Measurements from ENCODE around the gene SLC25A11. TPM values are rescaled to one million over a fixed set of nuclear protein-coding genes. Genes with fewer than 3 reads are reported as not detected.

SLC25A11 gene
- polyA plus RNA-seq, 3 donors, result 77.1 to 93.9 (median 85.5) TPM

DNA sequence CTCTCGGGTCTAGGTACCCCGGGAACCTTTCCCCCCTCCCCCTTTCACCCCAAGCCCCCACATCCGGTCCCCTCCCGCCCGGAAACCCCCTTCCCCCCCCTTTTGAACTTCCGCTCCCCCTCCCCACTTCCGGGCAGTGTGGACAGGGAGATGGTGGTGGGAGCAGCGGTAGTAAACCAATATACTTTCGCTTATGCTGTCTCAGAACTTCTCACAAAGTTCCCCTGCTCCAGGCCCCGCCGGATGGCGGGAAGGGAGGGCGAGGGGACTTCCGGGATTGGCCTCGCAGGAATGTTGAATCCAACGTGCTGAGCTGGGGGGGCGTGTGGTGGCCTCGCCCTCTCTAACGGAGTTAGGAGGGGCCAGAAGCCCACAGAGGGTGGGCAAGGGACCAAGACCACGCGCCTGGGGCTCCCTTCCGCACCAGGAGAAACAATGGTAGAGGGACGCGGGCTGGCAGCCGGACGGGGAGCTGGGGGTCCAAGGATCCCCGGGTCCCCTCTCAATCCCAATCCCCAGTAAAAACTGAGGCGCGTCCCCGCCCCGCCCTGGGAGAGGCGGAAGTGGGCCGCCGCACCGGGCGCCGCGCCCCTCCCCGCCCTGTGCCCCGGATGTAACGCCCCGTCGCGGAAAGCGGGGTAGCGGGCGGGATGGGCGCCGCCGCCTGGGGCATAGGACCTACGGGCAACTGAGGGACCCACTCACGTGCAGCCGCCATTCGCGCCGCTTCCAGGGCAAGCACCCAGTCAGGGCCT, 7.7 kb upstream of the SLC25A11 start:
- DNase-seq, result no peak

- DNase-seq, result no peak
Observed at GRCh38 chr17:4947010-4947410, 7.2 kb upstream of the SLC25A11 start.

- no peak for DNase-seq
Observed at GRCh38 chr17:4946312-4946976, 6.6 kb upstream of the SLC25A11 start.

DNA sequence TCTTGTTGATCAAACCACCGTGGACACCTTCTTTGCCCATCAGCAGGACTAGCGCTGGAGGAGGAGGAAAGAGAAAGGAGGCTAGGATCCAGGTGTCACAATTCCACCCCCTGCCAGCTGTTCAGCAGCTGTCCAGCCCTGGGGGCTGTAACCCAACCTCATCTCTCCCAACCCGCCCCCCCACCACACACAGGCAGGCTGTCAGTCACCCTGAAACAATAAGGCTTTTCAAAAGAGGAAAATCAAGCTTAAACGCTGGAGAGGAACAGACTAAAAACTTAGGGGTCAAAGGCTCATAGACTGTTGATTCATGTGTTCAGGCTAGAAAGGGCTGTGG, 6.1 kb upstream of the SLC25A11 start:
- DNase-seq, result no peak

DNA sequence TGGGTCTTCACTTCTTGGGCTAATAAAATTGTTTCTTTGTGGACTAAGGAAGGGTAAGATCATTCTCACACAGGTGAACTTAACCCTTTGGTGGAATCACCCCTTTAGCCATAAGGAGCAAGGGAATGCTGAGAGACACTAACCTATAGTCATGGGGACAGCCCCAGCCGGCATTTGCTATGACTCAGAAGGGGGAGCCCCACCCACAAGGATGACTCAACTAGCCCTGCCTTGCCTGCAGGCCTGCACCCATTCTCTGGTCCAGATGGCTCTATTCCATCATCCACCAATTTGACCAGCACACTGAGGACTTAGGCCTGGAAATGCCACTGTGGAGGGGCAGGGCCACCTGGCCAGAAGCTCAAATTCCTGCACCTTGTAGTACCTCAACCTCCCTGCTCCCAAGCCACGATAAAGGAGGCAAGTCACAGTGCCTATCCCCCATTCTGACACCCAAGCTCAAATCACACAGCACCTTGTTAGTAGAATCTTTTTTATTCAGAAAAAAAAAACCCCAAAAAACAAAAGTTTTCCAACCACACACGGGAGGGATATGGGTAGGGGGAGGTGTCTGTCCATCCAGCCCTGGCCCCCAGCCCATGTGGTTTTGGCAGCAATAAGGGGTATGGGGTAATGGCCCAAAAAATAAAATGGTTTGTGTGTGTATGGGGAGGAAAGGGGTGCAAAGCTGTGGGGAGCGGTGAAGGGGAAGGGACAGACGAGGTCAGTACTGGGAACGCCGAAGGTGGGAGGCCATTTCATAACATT, 5.5 kb upstream of the SLC25A11 start:
- DNase-seq, result no peak

- DNase-seq, result no peak
Observed at GRCh38 chr17:4944554-4945175, 4.8 kb upstream of the SLC25A11 start.

- no peak for DNase-seq
Observed at GRCh38 chr17:4944163-4944553, 4.3 kb upstream of the SLC25A11 start.

DNA sequence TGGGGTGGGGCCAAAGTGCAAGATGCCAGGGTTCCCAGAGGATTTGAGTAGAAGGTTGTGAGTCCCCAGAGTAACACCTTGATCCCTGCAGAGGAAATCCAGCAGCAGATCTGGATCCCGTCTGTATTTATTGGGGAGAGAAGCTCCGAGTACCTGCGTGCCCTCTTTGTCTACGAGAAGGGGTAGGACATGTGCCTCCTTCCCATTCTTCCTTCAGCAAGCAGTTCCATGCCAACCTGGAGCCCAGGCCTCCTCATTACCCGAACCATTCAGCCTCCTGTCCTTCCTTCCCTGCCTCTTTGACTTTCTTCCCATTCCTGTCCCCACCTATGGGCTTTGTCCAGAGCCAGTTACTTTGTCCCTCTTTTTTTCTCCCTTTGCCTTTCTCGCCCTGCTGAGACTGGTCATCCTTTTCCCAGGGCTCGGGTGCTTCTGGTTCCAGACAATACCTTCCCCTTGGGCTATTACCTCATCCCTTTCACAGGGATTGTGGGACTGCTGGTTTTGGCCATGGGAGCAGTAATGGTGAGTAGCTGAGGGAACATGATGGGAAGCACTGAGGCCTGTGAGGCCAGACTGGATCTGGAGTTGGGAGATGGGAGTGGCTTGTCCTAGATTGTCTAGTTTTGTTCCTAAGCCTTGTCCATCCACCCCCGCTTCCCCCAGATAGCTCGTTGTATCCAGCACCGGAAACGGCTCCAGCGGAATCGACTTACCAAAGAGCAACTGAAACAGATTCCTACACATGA, 3.1 kb upstream of the SLC25A11 start:
- no peak for DNase-seq

DNA sequence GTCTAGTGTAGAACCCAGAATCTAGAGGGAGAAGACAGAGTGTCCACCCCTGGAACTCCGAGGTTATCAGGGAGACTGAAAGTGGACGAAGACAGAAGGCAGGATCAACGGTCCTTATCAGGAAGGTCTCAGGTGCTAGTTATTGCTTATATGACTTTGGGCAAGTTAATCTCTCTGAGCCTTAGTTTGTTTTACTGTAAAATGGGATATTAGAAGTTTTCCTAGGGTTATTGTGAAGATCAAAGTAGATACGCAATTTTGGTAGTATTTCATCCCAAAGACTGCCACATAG, 1.4 kb upstream of the SLC25A11 start:
- DNase-seq, result no peak

- DNase-seq, result no peak
Observed at GRCh38 chr17:4940555-4941318, 891 bp upstream of the SLC25A11 start.

GRCh38 chr17:4939546-4939795, 375 bp downstream of the SLC25A11 start:
- no peak for DNase-seq

- no peak for DNase-seq
Observed at GRCh38 chr17:4938688-4939545, 929 bp downstream of the SLC25A11 start.

DNA sequence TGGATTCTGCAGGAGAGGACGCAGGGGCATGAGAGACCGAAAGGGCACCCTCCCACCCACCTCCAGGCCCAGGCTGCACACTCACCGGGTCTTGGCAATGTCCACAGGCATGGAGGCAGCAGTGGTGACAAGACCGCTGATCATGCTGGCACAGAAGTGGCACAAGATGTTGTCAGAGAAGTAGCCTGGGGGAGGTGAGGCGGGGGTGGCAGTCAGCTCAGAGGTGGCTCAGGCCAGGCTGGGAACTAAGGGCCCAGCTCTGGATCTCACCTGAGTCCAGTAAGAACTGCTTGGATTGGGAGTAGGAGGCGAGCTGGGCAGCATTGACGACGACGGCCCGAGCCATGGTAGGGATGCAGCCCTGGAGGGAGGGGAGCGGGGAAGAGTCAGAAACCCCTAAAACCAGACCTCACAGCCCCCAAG, 1.8 kb downstream of the SLC25A11 start:
- no peak for DNase-seq

- no peak for DNase-seq
Observed at GRCh38 chr17:4937553-4937952, 2.3 kb downstream of the SLC25A11 start.

GRCh38 chr17:4936436-4936835, 3.4 kb downstream of the SLC25A11 start:
- DNase-seq, result no peak

- DNase-seq, result no peak
Observed at GRCh38 chr17:4935650-4936049, 4.2 kb downstream of the SLC25A11 start.

GRCh38 chr17:4934173-4934979, 5.5 kb downstream of the SLC25A11 start:
- DNase-seq, result no peak

- DNase-seq, result no peak
Observed at GRCh38 chr17:4933646-4934045, 6.2 kb downstream of the SLC25A11 start.

GRCh38 chr17:4932756-4933155, 7.1 kb downstream of the SLC25A11 start:
- DNase-seq, result no peak

- no peak for DNase-seq
Observed at GRCh38 chr17:4931963-4932362, 7.9 kb downstream of the SLC25A11 start, which contains the start of gene GP1BA. Gene GP1BA, plus strand, starts transcription at chr17:4932277. Its CDS starts 328 bp downstream, at chr17:4932605.
